Activated B cell treated with CpG ODN at 0.5 μM for 24 hours (primary cell): ENCODE measurements around the gene IL1RAPL1. TPM values are rescaled to one million over a fixed set of nuclear protein-coding genes. Genes with fewer than 3 reads are reported as not detected.

Experiments
- ATAC-seq: fragments of 200-7000 bp; cut with Tn5 transposase; one replicate; pipeline ENCODE4 v1.10.0; 2021; ENCODE audit warnings: low read depth, mild to moderate bottlenecking, moderate library complexity
- CTCF ChIA-PET: fragments of 350-600 bp; sonication (Branson Sonifier 250); formaldehyde crosslinking; loops from one replicate; lab custom pipeline; 2021; ENCODE audit warnings: antibody characterized with exemption; lab: Charles Lee
- POLR2A ChIA-PET: fragments of 350-600 bp; sonication (Branson Sonifier 250); formaldehyde crosslinking; loops from one replicate; lab custom pipeline; 2021; ENCODE audit warnings: antibody characterized with exemption; lab: Charles Lee
- DNase-seq: peaks from one replicate; pipeline ENCODE4 v3.0.0; 2022
- H3K27ac Mint-ChIP-seq: one replicate; pipeline ENCODE4 v1.8.0; 2020; ENCODE audit warnings: mixed read lengths
- H3K27me3 Mint-ChIP-seq: one replicate; pipeline ENCODE4 v1.8.0; 2021; ENCODE audit warnings: mixed read lengths
- H3K36me3 Mint-ChIP-seq: one replicate; pipeline ENCODE4 v1.8.0; 2021; ENCODE audit warnings: low read depth, mixed read lengths
- H3K4me1 Mint-ChIP-seq: one replicate; pipeline ENCODE4 v1.8.0; 2021; ENCODE audit warnings: mixed read lengths
- H3K4me3 Mint-ChIP-seq: one replicate; pipeline ENCODE4 v1.8.0; 2020; ENCODE audit warnings: mild to moderate bottlenecking, mixed read lengths
- H3K9me3 Mint-ChIP-seq: one replicate; pipeline ENCODE4 v1.8.0; 2020; ENCODE audit warnings: mixed read lengths
- intact Hi-C: fragments of 100-400 bp; cut with micrococcal nuclease; formaldehyde crosslinking; loops from one replicate; pipeline ENCODE4 v1.15.1; 2024
- total RNA-seq: library from RNA; stranded (reverse); gene quantifications from 2 replicates; pipeline ENCODE4 v1.2.3, GENCODE V29; 2022
- TF ChIP-seq, protein P1 (sequence below): fragments of 200-600 bp; IDR thresholded peaks from one replicate; pipeline ENCODE4 v1.8.0; 2022; ENCODE audit warnings: antibody characterized with exemption, mild to moderate bottlenecking

IL1RAPL1 gene
- total RNA-seq, 1 donor from 2014 or later, result not detected

DNA sequence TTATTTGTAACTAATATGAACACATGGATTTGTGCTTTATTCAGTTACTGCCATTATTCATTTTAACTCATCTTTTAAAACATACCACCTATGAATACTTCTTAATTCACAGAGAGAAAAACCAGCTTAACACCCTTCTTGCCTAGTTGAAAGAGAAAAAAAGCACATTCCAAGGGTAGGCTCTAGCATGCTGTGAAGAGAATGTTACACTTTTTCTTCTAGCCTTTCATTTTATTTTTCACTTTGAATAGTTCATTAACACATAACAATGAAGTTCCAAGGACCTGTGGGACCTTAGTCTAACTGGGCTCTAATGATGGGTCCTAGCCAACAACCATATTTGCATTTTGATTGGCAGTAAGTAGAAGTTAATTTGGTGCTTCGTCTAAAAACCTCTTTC, 1348.2 kb downstream of the IL1RAPL1 start:
- Mint-ChIP-seq H3K27ac (no peak overlapping the region), H3K36me3 (no peaks in the 10 kb centered on the region), H3K4me3 (no peak overlapping the region), H3K9me3 (no peaks in the 10 kb centered on the region), H3K27me3 (no peaks in the 10 kb centered on the region), H3K4me1 (no peaks in the 10 kb centered on the region)
- DNase-seq (no peak), ATAC-seq (no peak)
- POLR2A ChIA-PET, result no interaction called here
- CTCF ChIA-PET, result no interaction called here
- TF ChIP-seq, protein P1, sequence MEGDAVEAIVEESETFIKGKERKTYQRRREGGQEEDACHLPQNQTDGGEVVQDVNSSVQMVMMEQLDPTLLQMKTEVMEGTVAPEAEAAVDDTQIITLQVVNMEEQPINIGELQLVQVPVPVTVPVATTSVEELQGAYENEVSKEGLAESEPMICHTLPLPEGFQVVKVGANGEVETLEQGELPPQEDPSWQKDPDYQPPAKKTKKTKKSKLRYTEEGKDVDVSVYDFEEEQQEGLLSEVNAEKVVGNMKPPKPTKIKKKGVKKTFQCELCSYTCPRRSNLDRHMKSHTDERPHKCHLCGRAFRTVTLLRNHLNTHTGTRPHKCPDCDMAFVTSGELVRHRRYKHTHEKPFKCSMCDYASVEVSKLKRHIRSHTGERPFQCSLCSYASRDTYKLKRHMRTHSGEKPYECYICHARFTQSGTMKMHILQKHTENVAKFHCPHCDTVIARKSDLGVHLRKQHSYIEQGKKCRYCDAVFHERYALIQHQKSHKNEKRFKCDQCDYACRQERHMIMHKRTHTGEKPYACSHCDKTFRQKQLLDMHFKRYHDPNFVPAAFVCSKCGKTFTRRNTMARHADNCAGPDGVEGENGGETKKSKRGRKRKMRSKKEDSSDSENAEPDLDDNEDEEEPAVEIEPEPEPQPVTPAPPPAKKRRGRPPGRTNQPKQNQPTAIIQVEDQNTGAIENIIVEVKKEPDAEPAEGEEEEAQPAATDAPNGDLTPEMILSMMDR, result no peak
- intact Hi-C loops, result no loop called here

DNA sequence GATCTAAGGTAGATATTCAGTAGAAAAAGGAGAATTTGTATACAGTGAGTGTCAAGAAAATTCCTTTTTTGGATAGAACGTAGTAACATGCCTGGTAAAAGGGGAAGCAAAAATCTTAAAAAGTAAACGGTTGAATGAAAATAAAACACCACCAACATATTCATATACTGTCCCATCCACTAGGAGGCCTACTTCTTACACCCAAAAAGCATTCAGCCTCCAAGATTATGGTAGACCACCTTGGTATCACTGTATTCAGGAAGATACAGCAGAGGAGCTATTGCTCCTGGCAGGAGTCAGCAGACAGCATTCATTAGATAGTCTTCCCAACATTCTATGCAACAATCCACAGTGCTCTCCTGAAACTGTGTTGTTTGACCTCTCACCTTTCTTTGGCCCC, 1353.5 kb downstream of the IL1RAPL1 start:
- intact Hi-C loops, result no loop called here
- ChIA-PET CTCF (no interaction called here), POLR2A (no interaction called here)
- TF ChIP-seq, protein P1, result no peak
- H3K27ac Mint-ChIP-seq, result no peak overlapping the region
- H3K4me1 Mint-ChIP-seq, result no peaks in the 10 kb centered on the region
- DNase-seq, result no peak
- H3K4me3 Mint-ChIP-seq, result no peak overlapping the region
- no peaks in the 10 kb centered on the region for H3K9me3 Mint-ChIP-seq
- H3K27me3 Mint-ChIP-seq, result no peaks in the 10 kb centered on the region
- no peak for ATAC-seq
- no peaks in the 10 kb centered on the region for H3K36me3 Mint-ChIP-seq

DNA sequence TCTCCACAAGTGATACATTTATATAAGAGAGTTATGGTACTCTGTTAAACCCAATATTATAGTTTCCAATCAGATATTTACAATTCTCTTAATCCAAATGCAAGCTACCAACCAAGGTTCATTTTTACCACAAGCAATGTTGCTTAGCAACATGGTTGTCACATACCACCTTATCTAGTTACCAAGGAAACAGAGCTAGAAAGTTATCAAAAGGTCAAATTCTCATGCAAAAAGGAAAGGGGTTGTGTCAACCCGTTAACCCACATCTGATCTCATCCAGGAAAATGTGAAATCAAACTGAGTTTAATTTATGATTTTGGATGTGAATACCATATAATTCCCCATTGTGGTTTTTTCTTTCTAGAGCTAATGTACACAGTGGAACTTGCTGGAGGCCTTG, 1354.0 kb downstream of the IL1RAPL1 start:
- DNase-seq (no peak), ATAC-seq (no peak)
- no peaks in the 10 kb centered on the region for H3K4me1 Mint-ChIP-seq
- TF ChIP-seq, protein P1, result no peak
- no peaks in the 10 kb centered on the region for H3K27me3 Mint-ChIP-seq
- H3K27ac Mint-ChIP-seq, result no peak overlapping the region
- H3K36me3 Mint-ChIP-seq, result no peaks in the 10 kb centered on the region
- no peak overlapping the region for H3K4me3 Mint-ChIP-seq
- ChIA-PET CTCF (no interaction called here), POLR2A (no interaction called here)
- H3K9me3 Mint-ChIP-seq, result no peaks in the 10 kb centered on the region
- intact Hi-C loops, result no loop called here

DNA sequence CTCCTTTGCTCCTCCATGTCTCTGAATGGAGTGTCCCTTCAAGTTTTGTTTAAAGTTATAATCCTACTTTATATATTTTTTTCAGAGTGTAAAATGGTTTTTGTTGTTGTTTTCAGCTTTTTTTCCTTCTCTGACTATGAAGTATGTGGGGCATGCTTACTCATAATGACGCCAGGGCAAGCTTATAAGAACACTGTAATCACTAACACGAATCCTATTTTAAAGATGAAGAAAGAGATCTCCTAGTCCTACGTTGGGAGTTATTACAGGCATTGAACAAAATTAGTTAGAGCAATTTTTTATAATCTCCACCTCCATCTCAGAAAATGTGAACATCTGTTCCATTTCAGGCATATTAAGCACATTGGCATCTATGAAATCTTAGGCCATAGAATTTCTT, 1360.0 kb downstream of the IL1RAPL1 start:
- Mint-ChIP-seq H3K4me3 (no peak overlapping the region), H3K4me1 (no peaks in the 10 kb centered on the region), H3K36me3 (no peaks in the 10 kb centered on the region), H3K9me3 (no peaks in the 10 kb centered on the region), H3K27ac (no peak overlapping the region), H3K27me3 (no peaks in the 10 kb centered on the region)
- intact Hi-C loops, result no loop called here
- ATAC-seq (no peak), DNase-seq (no peak)
- ChIA-PET CTCF (no interaction called here), POLR2A (no interaction called here)
- TF ChIP-seq, protein P1, result no peak

DNA sequence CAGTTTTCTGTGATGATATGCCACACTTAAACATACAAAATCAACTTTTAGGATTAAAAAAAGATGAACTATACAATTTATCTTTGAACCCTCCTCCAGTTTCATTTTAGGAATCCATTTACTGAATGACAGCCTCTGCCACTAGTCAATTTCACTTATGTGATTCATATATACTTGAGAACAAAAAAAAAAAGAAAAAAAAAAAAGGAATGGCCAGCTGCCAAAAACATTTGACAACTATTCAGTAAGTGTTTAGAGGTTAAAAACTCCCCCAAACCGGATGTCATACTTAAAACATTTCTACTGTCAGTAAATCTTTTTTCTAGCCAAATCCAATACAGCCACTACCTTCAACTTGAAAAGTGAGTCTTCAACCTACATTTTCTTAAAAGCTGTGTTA, 1361.4 kb downstream of the IL1RAPL1 start:
- intact Hi-C loops, result no loop called here
- CTCF ChIA-PET, result no interaction called here
- H3K27ac Mint-ChIP-seq, result no peak overlapping the region
- H3K4me3 Mint-ChIP-seq, result no peak overlapping the region
- H3K4me1 Mint-ChIP-seq, result no peaks in the 10 kb centered on the region
- TF ChIP-seq, protein P1, result no peak
- DNase-seq (no peak), ATAC-seq (no peak)
- no peaks in the 10 kb centered on the region for H3K36me3 Mint-ChIP-seq
- POLR2A ChIA-PET, result no interaction called here
- H3K27me3 Mint-ChIP-seq, result no peaks in the 10 kb centered on the region
- H3K9me3 Mint-ChIP-seq, result no peaks in the 10 kb centered on the region
